HUES48 (cell line): ENCODE measurements around the gene SLC22A13.

Experiments used
- H3K27ac ChIP-seq: one replicate; pipeline ENCODE4 v1.7.0; 2013; ENCODE audit warnings: low read depth, low read length, inconsistent platforms
- H3K27me3 ChIP-seq: 2 replicates; pipeline ENCODE4 v1.6.1; 2013; ENCODE audit warnings: mild to moderate bottlenecking, low read length; ENCODE audit not compliant: control insufficient read depth, insufficient read depth
- H3K36me3 ChIP-seq: 2 replicates; pipeline ENCODE4 v1.6.1; 2013; ENCODE audit warnings: low read length; ENCODE audit not compliant: control insufficient read depth, insufficient read depth
- H3K4me1 ChIP-seq: 2 replicates; pipeline ENCODE4 v1.6.1; 2013; ENCODE audit warnings: mild to moderate bottlenecking, low read length; ENCODE audit not compliant: control insufficient read depth, insufficient read depth
- H3K4me3 ChIP-seq: 2 replicates; pipeline ENCODE4 v1.5.1; 2013; ENCODE audit warnings: mild to moderate bottlenecking, low read depth, low read length
- H3K9ac ChIP-seq: 2 replicates; pipeline ENCODE4 v1.6.1; 2013; ENCODE audit warnings: mild to moderate bottlenecking, low read depth, low read length, moderate library complexity
- H3K9me3 ChIP-seq: 2 replicates; pipeline ENCODE4 v1.6.1; 2013; ENCODE audit warnings: low read length; ENCODE audit not compliant: control insufficient read depth, insufficient read depth

The SLC22A13 gene

GRCh38 chr3:38306941-38307340 lies 41.3 kb downstream of the SLC22A13 start:
- H3K4me3 ChIP-seq: no peak overlapping the region
- H3K27ac ChIP-seq: no peak overlapping the region
- no peaks in the 10 kb centered on the region for H3K9me3 ChIP-seq
- no peaks in the 10 kb centered on the region for H3K36me3 ChIP-seq
- no peak overlapping the region for H3K9ac ChIP-seq
- H3K4me1 ChIP-seq: no peaks in the 10 kb centered on the region
- no peaks in the 10 kb centered on the region for H3K27me3 ChIP-seq

DNA sequence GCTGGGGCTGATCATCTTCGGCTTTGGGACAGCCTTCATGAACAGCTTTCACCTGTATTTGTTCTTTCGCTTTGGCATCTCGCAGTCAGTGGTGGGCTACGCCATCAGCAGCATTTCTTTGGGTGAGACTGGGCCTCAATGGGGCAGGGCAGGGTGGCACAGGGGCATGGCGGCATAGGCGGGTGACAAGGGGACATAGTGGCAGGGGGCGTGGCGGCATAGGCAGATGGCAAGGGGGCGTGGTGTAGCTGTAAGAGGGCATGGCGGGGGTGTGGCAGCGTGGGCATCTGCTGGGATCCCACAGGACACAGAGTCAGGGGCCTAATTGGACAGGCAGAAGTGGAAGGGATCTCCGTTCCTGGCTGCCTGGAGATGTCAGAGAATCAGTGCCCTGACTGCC lies 42.0 kb downstream of the SLC22A13 start:
- Histone ChIP-seq H3K4me1 (no peaks in the 10 kb centered on the region), H3K9me3 (no peaks in the 10 kb centered on the region), H3K27ac (no peak overlapping the region), H3K36me3 (no peaks in the 10 kb centered on the region), H3K9ac (no peak overlapping the region), H3K27me3 (no peaks in the 10 kb centered on the region), H3K4me3 (no peak overlapping the region)

- Histone ChIP-seq H3K9ac (no peak overlapping the region), H3K4me3 (no peak overlapping the region), H3K27me3 (no peaks in the 10 kb centered on the region), H3K4me1 (no peaks in the 10 kb centered on the region), H3K27ac (no peak overlapping the region), H3K9me3 (no peaks in the 10 kb centered on the region), H3K36me3 (no peaks in the 10 kb centered on the region)
These were observed 42.8 kb downstream of the SLC22A13 start for GRCh38 chr3:38308456-38308855.

DNA sequence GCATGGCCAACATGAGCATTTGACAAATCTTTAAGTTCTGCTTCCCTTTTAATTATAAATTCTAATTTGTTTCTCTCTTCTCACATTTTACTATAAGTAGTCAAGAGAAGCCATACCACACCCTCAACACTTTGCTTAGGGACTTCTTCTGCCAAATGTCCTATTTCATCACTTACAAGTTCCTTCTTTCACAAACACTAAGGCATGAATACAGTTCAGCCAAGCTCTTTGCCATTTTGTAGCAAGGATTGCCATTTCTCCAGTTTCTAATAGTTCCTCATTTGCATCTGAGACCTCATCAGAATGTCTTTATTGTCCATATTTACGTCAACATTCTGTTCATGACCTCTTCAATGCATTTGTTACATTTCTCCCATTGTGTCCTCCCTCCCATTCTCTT lies 45.9 kb downstream of the SLC22A13 start:
- Histone ChIP-seq H3K4me1 (peaks cover 6% of the 10 kb centered on the region), H3K4me3 (no peak overlapping the region), H3K9me3 (no peaks in the 10 kb centered on the region), H3K9ac (no peak overlapping the region), H3K27me3 (no peaks in the 10 kb centered on the region), H3K36me3 (no peaks in the 10 kb centered on the region), H3K27ac (no peak overlapping the region)

- Histone ChIP-seq H3K4me3 (no peak overlapping the region), H3K9me3 (no peaks in the 10 kb centered on the region), H3K27ac (no peak overlapping the region), H3K27me3 (no peaks in the 10 kb centered on the region), H3K36me3 (no peaks in the 10 kb centered on the region), H3K9ac (no peak overlapping the region), H3K4me1 (peaks cover 6% of the 10 kb centered on the region)
These were observed 46.3 kb downstream of the SLC22A13 start for GRCh38 chr3:38311941-38312340.

DNA sequence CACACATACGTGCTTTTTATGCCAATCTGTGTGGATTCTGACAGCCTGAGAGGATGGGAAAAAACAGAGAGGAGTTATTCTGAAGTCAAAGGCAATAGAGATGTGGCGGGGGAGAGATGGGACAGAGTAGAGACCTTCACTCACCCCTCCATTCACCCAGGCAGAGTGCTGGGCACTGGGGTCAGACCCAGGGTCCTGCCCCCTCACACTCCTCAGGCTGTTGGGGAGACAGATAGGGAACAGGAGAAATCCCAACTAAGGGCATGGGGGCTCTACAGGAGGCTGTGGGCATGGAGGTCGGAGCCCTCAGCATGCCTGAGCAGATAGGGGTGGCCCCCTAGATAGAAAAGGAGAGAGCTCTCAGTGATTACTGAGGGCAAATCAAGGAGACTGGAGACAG lies 46.7 kb downstream of the SLC22A13 start:
- H3K9me3 ChIP-seq: no peaks in the 10 kb centered on the region
- H3K27ac ChIP-seq: no peak overlapping the region
- H3K36me3 ChIP-seq: no peaks in the 10 kb centered on the region
- peaks cover 6% of the 10 kb centered on the region for H3K4me1 ChIP-seq
- H3K27me3 ChIP-seq: no peaks in the 10 kb centered on the region
- no peak overlapping the region for H3K4me3 ChIP-seq
- H3K9ac ChIP-seq: no peak overlapping the region

DNA sequence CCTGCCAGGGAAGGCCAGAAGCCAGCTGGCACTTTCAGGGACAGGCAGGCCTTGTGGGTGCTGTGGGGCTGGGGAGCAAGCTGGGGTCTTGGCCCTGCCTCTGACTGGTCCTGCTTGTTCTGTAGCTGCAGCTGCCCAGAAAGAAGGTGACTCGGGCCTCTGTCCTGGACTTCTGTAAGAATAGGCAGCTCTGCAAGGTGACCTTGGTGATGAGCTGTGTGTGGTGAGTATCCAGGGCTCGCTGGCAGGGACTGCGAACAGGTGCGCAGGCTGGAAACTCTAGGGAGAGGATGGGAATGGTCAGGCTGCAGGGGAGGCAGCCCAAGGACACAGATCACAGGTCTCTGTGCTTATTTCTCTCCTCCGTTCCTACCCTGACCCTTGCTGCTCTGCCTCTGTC lies 47.7 kb downstream of the SLC22A13 start:
- peaks cover 6% of the 10 kb centered on the region for H3K4me1 ChIP-seq
- H3K4me3 ChIP-seq: no peak overlapping the region
- H3K36me3 ChIP-seq: no peaks in the 10 kb centered on the region
- no peaks in the 10 kb centered on the region for H3K27me3 ChIP-seq
- H3K9me3 ChIP-seq: no peaks in the 10 kb centered on the region
- no peak overlapping the region for H3K9ac ChIP-seq
- H3K27ac ChIP-seq: no peak overlapping the region

DNA sequence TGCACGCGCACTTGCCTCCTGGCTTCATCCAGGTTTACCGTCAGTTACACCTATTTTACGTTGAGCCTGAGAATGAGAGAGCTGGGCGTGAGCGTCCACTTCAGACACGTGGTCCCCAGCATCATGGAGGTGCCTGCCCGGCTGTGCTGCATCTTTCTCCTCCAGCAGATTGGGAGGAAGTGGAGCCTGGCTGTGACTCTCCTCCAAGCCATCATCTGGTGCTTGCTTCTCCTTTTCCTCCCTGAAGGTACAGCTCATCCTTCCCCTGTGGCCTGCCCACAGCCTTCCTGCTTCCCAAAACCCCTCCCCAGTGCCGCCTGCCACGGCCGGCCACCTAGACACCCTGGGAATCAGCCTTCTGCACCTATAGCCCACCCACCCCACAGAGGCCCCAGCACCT lies 48.1 kb downstream of the SLC22A13 start:
- Histone ChIP-seq H3K36me3 (no peaks in the 10 kb centered on the region), H3K4me3 (no peak overlapping the region), H3K4me1 (peaks cover 6% of the 10 kb centered on the region), H3K27me3 (no peaks in the 10 kb centered on the region), H3K9me3 (no peaks in the 10 kb centered on the region), H3K27ac (no peak overlapping the region), H3K9ac (no peak overlapping the region)

- Histone ChIP-seq H3K9ac (no peak overlapping the region), H3K27ac (no peak overlapping the region), H3K9me3 (no peaks in the 10 kb centered on the region), H3K4me1 (peaks cover 6% of the 10 kb centered on the region), H3K27me3 (no peaks in the 10 kb centered on the region), H3K4me3 (no peak overlapping the region), H3K36me3 (no peaks in the 10 kb centered on the region)
These were observed 48.6 kb downstream of the SLC22A13 start for GRCh38 chr3:38314112-38314763.

- H3K9me3 ChIP-seq: no peaks in the 10 kb centered on the region
- no peak overlapping the region for H3K9ac ChIP-seq
- no peak overlapping the region for H3K4me3 ChIP-seq
- H3K27me3 ChIP-seq: no peaks in the 10 kb centered on the region
- H3K4me1 ChIP-seq: peaks cover 6% of the 10 kb centered on the region
- H3K36me3 ChIP-seq: no peaks in the 10 kb centered on the region
- H3K27ac ChIP-seq: no peak overlapping the region
These were observed 49.3 kb downstream of the SLC22A13 start for GRCh38 chr3:38314764-38315487.

- peaks cover 6% of the 10 kb centered on the region for H3K4me1 ChIP-seq
- no peaks in the 10 kb centered on the region for H3K36me3 ChIP-seq
- no peaks in the 10 kb centered on the region for H3K27me3 ChIP-seq
- H3K27ac ChIP-seq: no peak overlapping the region
- no peak overlapping the region for H3K9ac ChIP-seq
- H3K9me3 ChIP-seq: no peaks in the 10 kb centered on the region
- H3K4me3 ChIP-seq: no peak overlapping the region
These were observed 50.0 kb downstream of the SLC22A13 start for GRCh38 chr3:38315488-38316230.
